GM13977 (cell line): ENCODE data around the gene LRP1B.
"Not testable (repeated sequence)": the region's sequence is repeated elsewhere in the genome, so short reads cannot be mapped to it uniquely, and the experiment has no call there.

Experiments used
- DNase-seq: peaks from one replicate; pipeline ENCODE4 v3.0.0; 2012; ENCODE audit warnings: low spot score
- in situ Hi-C: fragments of 300-500 bp; cut with MboI; formaldehyde crosslinking; loops from one replicate; pipeline ENCODE4 v1.12.0; 2022; ENCODE audit warnings: low sequenced_read_pairs, low pct_unique_long_range_greater_than_20kb, mixed read lengths, inconsistent platforms; ENCODE audit not compliant: unreplicated experiment
- TF ChIP-seq, protein P1 (sequence below): IDR thresholded peaks from 2 replicates; pipeline ENCODE4 v1.5.1; 2012; ENCODE audit warnings: mild to moderate bottlenecking, control low read depth; ENCODE audit not compliant: insufficient read depth; ENCODE audit errors: extremely low read depth, missing control alignments

LRP1B gene

DNA sequence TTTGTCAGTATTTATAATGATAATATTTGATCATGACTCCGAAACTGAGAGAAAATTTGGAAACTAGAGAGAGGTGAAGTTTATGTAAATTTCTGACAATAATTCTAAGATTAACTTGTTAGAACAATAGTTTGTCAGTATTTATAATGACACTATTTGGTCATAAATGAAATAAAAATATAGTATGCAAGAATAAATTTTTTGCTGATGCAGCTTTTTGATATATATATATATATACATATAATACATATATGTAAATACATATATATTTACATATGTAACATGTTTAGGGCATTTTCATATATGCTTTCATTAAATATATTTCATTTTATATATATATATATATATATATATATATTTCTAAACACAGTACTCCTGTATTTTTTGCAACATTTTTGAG is 1158.1 kb downstream of the LRP1B start:
- DNase-seq, result no peak
- TF ChIP-seq, protein P1, sequence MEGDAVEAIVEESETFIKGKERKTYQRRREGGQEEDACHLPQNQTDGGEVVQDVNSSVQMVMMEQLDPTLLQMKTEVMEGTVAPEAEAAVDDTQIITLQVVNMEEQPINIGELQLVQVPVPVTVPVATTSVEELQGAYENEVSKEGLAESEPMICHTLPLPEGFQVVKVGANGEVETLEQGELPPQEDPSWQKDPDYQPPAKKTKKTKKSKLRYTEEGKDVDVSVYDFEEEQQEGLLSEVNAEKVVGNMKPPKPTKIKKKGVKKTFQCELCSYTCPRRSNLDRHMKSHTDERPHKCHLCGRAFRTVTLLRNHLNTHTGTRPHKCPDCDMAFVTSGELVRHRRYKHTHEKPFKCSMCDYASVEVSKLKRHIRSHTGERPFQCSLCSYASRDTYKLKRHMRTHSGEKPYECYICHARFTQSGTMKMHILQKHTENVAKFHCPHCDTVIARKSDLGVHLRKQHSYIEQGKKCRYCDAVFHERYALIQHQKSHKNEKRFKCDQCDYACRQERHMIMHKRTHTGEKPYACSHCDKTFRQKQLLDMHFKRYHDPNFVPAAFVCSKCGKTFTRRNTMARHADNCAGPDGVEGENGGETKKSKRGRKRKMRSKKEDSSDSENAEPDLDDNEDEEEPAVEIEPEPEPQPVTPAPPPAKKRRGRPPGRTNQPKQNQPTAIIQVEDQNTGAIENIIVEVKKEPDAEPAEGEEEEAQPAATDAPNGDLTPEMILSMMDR, result no peak
- in situ Hi-C loops, result no loop called here

DNA sequence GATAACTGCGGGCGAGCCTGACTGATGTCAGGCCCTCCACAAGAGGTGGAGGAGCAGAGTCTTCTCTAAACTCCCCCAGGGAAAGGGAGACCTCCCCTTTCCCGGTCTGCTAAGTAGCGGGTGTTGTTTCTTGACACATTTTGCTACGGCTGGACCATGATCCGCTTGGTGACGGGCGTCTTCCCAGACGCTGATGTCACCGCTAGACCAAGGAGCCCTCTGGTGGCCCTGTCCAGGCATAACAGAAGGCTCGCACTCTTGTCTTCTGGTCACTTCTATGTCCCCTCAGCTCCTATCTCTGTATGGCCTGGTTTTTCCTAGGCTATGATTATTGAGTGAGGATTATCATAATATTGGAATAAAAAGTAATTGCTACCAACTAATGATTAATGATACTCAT is 1166.5 kb downstream of the LRP1B start:
- in situ Hi-C loops, DNase-seq: not testable (repeated sequence)
- TF ChIP-seq, protein P1, result peak; percentile 25

DNA sequence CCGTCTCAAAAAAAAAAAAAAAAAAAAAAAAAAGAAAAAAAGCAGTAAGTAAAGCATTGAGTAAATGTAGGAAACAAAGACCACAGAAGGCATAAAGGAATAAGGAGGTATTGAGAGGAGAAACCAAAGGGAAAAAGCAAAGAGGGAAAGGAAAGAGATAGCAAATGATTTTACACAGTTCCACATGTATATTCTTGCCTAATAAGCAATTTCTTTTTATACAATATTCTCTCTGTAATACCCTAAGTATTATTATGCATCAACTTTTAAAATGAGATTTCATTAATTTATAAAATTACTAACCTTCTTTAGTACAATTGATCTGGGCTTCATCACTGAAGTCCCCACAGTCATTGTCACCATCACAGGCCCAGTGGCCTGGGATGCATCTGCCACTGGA is 1180.9 kb downstream of the LRP1B start:
- no peak for DNase-seq
- in situ Hi-C loops, result no loop called here
- TF ChIP-seq, protein P1, result no peak

DNA sequence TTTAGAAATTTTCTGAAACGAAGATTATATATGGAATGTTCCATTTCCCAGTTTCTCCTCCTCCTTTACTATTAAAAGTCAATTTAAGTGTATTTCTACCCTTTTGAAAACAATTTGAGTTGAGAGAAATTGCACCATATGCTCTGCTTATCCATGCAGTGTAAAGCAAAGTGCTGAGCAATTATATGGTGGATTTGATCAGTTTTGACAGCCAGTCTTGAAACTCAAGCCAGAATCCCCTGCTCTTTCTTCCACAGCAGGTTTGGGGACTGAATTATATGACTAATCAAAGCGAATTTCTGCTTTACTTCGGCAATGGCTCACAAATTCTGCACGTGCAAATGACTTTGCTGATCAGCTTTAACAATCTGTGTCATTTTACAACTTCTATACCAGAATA is 1183.6 kb downstream of the LRP1B start:
- TF ChIP-seq, protein P1, result no peak
- in situ Hi-C loops, result no loop called here
- no peak for DNase-seq

GRCh38 chr2:140943867-140944266 is 1186.9 kb downstream of the LRP1B start:
- no peak for DNase-seq
- TF ChIP-seq, protein P1, result no peak
- in situ Hi-C loops, result no loop called here

GRCh38 chr2:140942284-140942683 is 1188.5 kb downstream of the LRP1B start:
- no peak for DNase-seq
- TF ChIP-seq, protein P1, result no peak
- in situ Hi-C loops, result no loop called here

- in situ Hi-C loops, result no loop called here
- TF ChIP-seq, protein P1, result no peak
- no peak for DNase-seq
Observed at GRCh38 chr2:140929849-140930248, 1201.0 kb downstream of the LRP1B start.
